Right hindlimb (tissue), 1 donor: Measurements from ENCODE around the gene GNAQ.

Experiments used
- DNase-seq: peaks from one replicate; pipeline ENCODE4 v3.0.0-alpha.2; 2018

GNAQ gene

DNA sequence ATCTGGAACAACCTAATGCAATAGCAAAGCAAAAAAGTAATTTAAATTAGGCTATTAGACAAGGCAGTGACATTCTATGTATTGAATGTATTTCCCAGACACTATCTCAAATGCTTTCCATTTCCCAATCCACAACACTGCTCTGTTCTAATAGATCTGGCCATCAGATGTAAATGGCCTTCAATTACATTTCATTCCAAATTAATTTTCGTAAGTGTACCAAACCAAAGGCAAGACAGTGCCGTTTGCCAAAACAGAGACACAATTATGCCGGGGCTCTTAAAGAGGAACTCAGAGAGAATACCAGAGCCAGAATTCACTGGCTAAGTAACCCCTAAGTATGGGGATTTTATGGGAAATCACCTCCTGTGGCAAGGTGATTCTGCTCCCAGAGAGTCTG lies 63.1 kb downstream of the GNAQ start:
- DNase-seq = no peak

DNA sequence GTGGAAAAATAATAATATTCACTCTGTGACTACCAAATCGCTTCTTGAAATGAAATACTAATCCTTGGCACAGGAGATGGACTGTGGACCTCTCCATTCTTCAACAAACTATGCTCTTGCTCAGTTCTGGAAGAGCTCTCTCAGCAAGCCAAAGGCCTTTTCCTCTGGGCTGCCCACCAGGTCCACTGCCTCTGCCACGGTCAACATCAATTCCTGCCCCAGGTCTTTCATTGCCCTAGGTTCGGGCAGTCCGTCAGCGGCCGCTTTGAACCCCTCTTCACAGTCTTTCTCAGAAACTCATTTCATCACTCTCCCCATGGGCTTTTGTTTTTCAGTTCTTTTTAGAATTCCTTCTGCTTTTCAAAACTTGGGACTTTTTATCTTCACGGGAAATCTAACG lies 64.9 kb downstream of the GNAQ start:
- DNase-seq = no peak

DNA sequence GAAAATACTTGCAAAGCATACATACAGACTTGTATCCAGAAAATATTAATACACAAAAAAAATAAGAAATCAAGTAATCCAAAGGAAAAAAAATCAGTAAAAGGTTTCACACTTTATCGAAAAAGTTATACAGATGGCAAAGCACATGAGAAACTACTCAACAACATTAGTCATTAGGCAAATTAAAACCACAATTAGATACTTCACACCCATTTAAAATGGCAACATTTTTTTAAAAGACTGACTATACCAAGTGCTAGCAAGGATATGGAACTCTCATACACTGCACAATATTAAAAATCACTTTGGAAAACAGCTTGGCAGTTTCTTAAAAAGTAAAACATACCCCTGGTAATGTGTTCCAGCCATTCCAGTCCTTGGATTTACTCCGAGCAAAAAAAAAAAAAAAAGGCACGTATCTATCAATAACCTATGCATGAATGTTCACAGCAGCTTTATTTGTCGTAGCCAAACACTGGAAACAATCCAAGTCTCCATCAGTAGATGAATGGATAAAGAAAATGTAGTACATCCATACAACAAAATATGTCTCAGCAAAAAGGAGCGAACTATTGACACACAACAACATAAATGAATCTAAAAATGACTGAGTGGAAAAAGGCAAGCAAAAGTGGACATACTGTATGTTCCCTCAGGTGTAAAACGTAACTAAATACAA lies 66.0 kb downstream of the GNAQ start:
- no peak for DNase-seq

DNA sequence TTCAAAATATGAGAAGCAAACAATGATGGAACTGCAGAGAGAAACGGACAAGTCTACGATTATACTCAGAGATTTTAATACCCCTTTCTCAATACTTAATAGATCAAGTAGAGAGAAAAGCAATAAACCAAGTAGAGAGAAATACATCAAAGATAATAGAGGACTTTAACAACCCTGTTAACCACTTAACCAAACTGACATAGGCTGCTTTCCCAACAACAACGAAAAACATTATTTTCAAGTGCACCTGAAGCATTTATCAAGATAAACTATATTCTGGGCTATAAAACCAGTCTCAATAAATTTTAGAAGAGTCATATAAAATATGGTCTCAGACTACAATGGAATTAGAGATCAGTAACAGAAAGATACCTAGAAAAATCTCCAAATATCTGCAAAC lies 67.4 kb downstream of the GNAQ start:
- DNase-seq = no peak

DNA sequence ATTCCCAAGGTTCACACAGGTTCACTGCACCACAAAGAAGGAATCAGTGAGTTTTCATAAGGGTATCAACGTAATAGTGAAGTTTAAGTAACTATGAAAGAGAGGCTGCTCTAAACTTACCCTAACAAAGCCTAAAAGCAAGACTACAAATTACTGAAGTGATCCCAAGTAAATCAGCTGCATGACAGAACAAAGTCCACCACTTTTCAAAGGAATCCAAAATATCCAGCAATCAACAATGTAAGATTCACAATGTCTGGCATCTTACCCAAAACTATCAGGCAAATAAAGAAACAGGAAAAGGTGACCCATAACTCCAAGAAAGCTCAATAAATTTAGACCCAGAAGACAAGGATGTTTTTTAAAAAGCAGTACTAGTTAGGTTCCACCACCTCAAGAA lies 70.1 kb downstream of the GNAQ start:
- DNase-seq = no peak

DNA sequence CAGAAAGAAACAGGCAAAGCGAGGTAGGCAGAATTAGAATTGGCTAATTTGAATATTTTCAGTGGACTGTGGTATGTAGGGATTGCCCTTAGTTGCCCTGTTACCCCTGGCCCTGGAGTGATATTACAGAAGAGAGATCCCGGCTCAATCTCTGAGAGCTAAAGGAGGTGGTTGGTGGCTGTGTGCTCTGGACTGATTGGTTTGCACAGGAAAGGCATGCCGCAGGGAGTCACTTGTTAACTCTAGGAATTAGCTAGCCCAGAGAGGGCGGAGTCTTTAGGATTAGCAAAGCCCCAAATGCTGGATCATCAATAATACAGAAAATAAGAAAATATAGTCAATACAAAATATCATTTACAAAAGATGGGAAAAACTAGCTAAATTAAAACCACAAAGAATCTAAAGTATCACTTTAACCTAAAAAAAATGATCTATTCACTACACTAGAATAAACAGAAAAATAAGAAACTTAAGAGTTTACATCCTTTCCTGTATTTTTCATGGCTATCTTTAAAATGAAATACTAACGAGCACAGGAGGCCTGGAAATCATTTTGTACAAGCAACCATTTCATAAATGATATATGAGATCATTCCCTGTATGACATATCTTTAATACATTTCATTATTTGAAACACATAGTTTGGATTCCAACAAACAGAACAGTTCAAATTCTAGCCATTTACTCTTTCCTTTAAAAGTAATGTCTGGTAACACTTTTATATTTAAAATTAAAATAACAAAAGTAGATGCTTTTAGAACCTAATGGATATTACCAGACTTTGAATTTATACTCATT lies 71.1 kb downstream of the GNAQ start:
- DNase-seq = no peak

DNA sequence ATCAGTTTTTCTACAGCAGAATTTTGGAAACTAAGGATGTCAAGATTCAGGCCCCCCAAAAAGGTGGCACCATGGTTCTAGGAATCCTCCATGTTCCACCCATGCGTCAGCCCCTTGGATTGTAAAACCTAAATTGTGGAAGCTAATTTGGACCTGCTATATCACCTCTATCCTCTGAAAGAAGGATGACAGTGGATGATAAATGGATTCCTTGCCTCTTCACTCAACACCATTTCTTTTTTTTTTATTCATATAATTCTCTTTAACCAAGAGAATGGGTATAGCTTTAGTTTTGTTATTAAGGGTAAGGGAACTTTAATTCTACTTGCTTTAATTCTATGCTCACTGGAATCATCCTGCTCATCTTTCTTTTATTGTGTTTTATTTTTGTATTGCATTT lies 71.8 kb downstream of the GNAQ start:
- DNase-seq = no peak

DNA sequence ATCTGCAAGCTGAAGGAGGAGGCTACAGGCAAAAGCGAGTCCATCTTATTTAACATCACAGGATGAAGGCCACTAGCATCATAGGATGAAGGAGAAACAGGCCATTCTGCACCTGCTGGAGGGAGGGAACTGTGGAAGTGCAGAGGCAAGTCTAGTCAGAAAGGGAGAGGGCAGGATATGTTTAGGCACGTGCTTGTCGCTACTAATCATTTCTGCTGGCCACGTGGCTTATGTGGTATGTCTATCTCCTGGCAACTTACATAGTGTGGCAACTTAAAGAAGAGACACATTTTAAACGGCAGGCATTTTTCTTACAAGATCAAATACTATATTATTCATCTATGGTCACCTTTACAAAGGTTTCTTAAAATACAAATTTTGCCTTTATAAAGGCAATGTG lies 74.0 kb downstream of the GNAQ start:
- no peak for DNase-seq

DNA sequence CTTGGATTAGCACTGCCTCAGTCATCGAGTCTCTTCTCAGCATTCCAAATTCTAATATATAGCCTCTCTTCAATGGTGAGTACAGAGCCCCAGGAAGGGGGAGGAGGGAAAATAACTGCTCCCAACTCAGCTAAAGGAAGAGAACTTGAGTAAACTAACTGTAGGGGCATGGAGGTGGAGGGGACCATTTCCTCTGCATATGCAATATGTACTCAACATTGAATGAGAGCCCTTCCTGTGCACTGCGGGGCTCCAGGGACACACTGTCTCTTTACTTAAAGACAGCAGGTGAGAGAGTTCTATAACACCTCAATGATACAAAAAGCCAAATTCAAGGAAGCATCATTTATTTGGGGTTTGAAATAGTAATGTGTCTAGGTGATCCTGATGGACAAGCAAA lies 75.1 kb downstream of the GNAQ start:
- no peak for DNase-seq

DNA sequence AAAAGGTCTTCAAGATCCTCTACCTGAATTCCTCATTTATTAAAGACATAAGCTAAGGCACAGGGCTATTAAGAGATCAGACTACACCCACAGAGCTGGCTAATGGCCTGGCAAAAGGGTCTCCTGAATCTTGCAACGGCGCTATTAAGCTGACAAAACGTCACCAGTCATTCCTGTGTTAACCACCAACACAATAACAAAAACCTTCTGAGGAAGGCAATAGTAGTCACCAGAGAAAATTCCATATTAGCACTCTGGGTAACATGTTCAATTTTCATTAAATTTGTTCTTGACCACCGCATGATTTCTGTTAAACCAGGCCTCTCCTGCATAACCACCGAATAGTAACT lies 77.0 kb downstream of the GNAQ start:
- no peak for DNase-seq

DNA sequence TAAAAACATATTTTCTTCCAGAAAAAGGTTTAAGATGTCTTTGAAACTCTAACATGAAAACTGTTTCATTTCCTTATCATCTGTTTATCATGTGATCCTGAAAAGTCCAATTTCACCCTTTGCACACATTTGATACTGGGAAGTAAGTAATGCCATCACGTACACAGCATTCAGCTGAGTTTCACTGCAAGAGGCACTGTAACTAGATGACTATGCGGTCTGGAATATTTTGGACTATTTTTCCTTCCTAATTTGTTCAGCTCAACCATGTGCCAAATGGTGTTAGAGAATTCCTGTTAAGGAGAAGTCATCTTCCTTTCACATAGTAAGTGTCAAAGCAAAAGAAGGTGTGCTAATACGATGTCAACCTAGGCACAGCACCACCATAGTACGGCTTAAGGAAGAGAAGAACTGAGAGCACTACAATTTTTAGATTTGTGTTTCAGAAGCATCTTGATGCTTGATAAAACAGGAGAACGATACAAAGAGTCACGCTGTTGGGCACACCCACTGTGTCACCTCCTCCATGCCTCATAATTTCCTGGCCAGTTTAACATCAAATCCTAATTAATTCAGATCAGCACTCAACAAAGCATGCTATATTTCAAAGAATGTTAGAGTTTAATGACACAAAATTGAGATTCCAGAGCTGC lies 77.5 kb downstream of the GNAQ start:
- no peak for DNase-seq

DNA sequence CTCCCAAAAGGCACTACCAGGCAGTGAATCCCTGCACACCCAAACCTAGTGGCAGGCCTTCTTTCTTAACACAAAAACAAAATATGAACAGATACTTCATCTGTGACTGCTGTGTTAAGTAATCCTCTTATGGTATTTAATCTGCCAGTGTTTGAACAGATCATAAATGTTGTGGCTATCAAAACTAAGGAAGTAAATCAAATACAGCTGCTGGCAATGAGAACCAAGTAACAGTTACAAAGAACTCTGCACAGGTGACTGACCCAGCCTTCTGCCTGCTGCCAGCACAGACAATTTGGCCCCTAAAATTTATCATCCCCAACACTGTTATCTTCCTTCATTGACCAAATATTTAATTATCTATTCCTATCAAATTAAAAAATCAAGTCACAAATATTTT lies 78.0 kb downstream of the GNAQ start:
- no peak for DNase-seq

DNA sequence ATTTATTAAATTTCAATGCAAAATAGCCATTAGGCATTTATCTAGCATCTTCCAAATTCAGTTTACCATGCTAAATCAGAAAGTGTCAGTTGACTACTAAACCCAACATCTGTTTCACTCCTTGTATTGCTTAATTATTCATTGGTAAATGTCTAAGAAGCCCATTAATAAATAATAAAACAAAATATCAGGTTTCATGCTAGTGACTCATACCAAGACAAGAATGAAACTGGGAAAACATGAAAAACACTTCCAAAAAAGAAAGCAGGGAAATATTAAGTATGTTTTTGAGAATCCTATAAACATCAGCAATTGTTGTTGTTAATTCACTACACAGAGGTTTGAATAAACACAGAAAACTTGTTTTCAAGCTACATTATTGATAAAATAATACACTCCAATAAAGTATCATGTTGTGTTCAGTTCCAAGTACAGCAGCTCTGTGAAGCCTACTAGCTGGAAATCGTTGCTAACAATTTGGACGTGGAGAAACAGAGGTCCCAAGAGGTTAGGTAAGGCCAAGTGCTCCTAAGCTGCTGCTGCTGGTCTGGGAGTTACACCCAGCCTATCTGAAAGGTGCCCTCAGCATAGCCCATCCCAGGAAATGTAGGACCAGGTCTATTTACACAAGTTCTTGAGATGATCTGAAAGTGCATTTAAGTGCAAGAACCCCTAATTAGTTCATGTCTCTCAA lies 78.8 kb downstream of the GNAQ start:
- no peak for DNase-seq

DNA sequence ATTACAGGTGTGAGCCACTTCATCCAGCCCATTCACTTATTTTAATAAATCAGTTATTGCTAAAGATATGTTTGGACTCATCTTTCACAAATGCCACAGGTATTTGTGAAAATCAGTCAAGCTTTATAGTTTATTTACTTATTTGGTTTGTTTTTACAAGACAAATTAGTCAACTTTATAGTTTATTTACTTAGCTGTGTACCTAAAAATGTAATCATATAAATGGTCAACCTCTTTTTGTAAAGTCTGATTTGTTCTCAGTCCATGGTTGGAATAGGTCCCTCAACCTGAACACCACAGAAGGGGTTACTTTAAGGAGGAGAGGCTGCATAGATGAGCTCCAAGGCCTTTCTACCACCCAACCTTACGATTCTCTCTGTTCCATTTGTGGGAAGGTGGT lies 80.2 kb downstream of the GNAQ start:
- no peak for DNase-seq

DNA sequence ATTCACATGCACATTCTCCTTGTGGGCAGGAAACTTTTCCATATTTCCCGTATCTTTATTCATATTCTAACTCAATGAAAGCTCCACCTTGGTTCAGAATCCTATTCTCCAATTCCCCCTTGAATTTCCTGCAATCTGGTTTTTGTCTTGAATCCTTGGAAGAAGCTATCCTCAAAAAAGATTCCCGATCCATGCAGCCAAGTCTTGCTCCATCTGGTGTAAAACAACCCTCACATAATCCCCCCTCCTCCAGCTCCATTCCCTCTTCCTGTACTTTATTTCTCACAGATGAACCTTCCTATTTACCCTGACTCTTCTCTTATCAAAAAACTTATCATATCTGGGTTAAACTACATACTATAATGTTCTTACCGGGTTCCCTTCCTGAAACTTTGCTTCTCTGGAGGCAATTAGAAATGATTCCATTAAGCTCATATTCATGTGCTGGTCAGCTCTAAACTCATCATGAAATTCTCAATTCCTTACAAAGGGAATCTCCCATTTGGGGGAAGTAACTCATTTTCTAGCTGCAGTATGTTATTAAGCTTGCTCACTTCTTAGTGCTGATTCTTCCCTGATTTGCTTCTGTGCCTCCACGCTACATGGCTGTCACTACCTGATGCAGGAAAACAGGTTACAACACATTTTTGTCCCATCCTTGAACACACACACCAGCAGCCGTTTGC lies 81.7 kb downstream of the GNAQ start:
- DNase-seq = no peak

DNA sequence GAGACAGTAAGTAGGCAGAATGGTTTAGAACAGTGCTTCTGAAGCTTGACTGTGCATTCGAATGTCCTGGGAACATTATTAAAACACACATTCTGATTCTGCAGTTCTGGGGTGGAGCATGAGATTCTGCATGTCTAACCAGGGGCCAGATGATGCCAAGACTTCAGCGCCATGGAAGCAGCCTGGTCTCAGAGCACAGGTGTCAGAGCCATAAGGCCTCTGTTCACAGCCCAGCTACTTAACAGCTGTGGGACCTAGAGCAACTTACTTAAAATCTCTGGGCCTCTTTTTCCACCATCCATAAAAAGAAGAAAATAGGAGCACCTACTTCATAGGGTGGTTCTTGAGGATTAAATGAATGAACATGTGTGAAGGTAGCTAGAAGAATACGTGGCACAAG lies 84.0 kb downstream of the GNAQ start:
- DNase-seq = no peak

DNA sequence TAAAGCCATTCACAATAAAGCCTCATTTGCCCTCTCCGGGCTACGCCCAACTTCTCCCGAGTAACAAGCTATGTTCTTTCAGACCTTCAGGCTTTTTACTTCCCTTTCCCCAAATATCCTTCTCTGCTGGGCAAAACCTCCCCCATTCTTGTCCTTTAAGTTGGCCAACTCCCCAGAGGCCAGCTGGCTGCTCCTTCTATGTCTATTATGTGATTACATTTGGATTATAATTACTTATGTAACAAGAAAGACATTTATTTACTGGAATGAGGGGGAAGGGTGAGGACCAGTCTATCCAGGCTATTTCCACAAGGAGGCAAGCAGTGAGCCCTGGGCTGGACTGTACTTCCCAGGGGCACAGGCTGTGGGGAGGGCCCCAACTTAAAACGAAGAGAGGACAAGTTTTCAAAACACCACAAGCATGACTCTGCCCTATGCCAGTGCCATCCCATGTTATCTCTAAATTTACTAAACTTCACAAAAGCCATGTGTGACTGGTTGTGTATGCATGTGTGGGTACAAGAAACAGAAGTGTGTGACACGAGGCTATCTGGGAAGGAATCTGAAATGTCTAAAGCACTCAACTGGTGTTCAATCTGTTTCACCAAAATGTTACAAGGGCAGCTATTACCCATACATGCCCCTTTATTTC lies 84.5 kb downstream of the GNAQ start:
- DNase-seq = no peak

DNA sequence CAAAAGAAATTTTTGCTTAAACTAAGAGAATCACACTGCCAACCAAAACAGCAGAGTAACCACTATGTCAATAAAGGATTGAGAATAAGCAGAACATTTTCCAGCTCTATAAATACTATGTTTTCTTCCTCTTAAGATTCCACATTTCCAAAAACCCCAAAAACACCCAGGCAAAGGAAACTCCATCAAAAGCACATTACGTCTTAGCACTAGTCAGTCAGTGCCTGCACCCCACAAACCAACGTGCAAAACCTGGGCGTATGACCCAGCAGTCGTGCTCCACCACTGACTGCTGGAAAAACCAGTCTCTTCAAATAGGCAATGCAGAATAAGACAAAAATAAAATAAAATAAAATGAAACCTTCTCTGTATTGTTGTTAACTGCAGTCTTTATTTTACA lies 85.3 kb downstream of the GNAQ start:
- no peak for DNase-seq

DNA sequence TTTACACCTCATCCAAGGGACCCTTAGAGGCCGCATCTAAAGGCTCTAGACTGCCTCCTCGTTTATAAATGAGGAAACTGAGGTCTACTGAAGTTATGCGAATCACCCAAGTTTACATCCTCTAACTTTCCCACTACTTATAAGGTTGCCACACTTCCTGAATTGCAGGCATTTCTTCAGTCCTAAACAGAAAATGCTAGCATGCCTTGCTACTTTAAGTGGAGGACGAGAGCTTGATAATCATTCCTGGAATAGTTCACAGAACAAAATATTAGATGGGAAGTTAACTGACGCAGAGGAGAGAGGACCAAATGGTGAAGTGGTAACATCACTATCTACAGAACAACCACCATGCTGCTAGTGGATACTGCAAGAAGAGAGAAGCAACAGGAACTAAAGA lies 85.8 kb downstream of the GNAQ start:
- no peak for DNase-seq

DNA sequence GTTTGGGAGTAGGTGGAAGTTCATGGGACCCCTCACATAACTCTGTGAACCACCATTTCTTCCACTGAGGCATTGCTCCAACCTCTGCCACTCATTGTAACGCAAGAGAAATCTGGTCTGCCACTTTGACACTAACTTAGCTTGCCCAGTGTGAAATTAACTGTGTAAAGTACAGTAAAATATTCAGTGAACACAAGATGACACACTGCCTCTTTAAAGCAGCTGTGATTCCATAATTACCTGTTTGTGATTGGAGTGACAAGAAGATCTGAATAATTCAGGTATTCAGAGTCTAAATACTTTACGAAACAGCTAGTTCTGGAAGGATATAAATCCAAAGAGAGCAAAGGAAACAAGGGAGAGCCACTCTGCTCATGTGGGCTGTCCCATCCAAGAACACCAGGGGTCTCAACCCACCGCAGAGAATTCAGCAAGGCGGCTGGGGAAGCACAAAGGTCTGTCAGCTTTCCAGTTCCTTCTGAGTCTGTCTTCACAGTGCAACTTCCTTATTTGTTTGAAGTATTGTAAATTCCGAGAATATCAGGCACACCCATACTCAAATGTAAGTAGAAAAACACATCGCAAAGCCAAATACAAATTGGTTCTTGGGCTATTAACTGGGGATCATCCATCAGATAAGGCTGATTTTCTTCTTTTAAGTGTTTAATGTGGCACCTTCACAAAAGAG lies 86.9 kb downstream of the GNAQ start:
- no peak for DNase-seq

DNA sequence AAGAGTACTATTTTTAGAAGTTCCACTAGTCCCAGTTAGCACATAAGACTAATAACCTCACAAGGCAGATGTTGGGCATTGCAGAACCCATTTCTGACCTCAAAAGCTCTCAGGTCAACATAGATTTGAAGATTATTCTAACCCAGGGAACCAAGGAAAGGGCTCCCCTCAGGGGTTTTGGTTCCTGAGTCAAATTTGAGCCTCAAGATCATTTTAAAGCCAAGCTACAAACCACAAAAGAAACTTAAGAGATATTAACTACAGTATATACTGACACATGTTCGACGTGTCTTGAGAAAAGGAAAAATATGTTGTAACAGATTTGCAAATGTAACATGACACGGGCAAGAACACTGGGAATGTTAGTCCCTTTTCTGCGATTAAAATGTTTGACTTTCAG lies 88.6 kb downstream of the GNAQ start:
- DNase-seq = no peak

DNA sequence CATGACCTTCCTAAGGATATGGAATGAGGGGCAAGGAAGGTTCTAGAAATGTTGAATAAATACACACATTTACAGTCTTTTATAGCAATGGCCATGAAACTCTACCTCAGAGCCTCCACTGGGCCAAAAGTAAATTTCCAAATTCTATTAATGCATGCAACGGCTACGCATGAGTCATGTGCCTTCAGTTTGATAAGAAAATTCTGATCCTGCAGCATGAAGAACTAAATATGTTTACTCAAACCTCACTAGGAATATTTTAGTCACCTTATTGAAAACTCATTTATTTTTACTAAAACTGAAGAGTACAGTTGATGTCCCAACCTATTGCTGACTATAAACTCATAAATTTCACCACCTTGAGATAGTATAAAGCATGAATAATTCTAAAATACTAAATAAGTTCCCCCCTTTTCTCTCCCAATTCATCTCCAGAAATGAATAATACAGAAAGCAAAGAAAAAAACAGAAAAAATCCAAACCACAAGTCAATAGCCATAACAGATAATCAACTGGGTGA lies 92.4 kb downstream of the GNAQ start:
- DNase-seq = no peak
